GM19193 (cell line): ENCODE results near the gene CAPRIN1.

Experiments
- POLR2A ChIP-seq: IDR thresholded peaks from 4 replicates; pipeline ENCODE4 v1.6.1; 2011; ENCODE audit not compliant: insufficient read depth, insufficient read length; ENCODE audit errors: extremely low read depth

Gene CAPRIN1

GRCh38 chr11:34037016-34037415, 14.5 kb upstream of the CAPRIN1 start:
- TF ChIP-seq POLR2A, result no peak

DNA sequence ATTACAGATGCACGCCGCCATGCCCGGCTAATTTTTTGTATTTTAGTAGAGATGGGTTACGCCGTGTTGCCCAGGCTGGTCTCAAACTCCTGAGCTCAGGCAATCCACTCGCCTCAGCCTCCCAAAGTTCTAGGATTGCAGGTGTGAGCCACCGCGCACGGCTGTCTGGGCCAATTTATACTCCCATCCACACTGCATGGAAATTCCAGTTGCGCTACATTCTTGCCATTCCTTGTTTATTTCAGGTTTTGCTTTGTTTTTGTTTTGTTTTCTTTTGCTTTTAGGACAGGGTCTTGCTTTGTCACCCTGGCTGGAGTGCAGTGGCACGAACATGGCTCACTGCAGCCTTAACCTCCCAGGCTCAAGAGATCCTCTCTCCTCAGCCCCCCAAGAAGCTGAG, 11.0 kb upstream of the CAPRIN1 start:
- TF ChIP-seq POLR2A, result no peak

DNA sequence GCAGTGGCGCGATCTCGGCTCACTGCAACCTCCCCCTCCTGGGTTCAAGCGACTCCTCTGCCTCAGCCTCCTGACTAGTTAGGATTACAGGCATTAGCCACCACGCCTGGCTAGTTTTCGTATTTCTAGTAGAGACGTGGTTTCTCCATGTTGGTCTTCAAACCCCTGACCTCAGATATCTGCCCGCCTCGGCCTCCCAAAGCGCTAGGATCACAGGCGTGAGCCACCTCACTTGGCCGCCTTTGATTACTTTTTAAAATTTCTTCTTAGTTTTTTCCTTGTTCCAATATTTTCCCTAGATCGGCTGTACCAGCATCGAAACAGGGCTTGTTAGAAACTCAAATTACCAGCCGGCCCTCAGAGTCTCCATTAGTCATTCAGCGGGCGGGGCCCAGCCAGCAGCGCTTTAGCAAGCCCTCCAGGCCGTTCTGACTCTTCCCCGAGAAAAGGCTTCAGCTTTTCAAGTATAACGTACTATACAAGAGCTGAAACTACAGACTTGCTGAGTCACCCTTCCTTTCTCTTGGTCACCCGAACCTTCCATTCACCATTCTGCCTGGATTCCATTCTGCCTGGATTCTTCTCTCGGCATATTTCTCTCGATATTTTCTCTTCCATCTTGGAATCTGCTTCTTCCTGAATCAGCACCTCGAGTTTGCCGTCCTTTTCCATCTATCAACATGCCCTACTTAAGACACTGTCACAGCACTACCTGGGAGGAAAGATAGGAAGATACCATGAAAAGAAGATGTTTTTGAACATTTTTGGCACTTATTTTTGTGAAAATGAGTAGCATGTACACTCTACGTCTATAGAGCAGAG, 6.7 kb upstream of the CAPRIN1 start:
- TF ChIP-seq POLR2A, result no peak

- no peak for TF ChIP-seq POLR2A
Measured at GRCh38 chr11:34049028-34049427, 2.5 kb upstream of the CAPRIN1 start.

DNA sequence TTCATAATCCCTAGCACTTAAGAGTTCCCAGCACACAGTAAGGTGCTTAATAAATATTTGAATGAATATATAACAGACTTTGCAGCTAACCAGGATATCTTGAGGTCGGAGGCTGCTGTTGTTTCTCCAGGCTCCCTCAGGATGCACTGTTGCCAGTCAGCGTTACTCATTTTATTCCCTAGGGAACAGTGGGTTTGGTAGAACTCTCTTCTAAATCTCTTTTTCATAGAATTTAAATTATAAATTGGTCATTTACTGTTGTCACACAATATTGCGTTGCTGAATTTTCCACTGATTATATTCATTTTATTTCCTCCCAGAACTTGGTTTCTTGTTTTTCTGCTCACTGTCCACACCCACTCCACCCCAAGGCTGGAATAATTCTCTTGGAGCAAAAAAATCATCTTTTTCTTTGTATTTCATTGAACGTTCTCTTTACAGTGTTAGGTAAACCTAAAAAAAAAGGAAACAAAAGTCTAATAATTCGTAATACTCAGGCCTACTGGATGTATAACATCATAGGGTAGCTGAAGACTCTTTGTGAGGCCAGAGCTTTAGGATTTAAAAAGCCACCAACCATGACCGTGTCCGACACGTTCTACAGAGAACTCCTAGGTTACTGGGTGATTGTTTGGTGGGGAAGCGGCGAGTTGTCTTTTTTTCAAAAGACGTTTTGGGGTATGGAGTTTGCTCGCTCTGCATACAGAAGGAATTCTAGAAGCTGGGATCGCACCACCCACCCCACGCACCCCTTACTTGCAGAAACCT, 766 bp upstream of the CAPRIN1 start:
- TF ChIP-seq POLR2A, result no peak

DNA sequence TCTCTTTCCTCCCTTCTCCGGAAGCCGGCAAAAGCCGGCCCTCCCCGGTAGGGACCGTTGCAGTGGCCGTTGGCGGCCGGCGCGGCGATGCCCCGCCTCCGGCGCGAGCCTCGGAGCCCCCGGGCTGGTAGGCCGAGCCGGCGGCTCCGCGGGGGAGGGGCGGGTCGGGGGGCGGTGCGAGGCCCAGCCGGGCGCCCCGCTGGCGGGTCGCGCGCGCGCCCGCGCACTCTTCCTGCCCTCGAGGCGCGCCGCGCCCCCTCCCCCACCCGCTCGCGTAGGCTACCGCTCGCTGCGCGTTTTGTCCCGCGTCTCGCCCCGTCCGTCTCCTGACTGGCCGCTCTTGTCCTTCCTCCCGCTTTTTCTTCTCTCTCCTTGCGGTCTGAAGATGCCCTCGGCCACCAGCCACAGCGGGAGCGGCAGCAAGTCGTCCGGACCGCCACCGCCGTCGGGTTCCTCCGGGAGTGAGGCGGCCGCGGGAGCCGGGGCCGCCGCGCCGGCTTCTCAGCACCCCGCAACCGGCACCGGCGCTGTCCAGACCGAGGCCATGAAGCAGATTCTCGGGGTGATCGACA, 591 bp downstream of the CAPRIN1 start:
- TF ChIP-seq POLR2A, result peak; percentile 49

GRCh38 chr11:34052608-34053160, 1.2 kb downstream of the CAPRIN1 start:
- no peak for TF ChIP-seq POLR2A

- TF ChIP-seq POLR2A, result peak; percentile 60
Measured at GRCh38 chr11:34053161-34053686, 1.7 kb downstream of the CAPRIN1 start.

DNA sequence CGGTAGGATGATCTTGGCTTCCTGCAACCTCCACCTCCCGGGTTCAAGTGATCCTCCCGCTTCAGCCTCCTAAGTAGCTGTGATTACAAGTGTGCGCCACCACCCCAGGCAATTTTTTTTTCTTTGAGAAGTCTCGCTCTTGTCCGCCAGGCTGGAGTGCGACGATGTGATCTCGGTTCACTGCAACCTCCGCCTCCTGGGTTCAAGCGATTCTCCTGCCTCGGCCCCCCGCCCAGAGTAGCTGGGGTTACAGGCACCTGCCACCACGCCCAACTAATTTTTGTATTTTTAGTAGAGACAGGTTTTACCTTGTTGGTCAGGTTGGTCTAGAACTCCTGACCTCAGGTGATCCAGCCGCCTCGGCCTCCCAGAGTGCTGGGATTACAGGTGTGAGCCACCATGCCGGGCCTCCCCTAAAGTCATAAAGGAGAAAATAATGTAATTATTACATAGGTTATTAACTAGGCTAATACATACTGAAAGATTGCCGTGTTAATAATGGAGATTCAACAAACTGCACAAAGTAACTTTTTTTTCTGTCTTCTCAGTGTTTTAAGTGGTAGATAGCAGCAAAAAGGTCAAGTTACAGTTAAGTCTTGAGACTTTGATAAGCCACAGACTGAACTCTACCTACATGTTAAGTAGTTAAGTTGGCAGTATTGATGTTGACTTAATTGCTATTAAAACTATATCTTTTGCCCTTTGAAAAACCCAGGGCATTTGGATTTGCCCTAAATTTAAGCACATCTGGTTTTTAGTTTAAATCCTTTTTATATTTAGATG, 3.9 kb downstream of the CAPRIN1 start:
- no peak for TF ChIP-seq POLR2A

- TF ChIP-seq POLR2A, result no peak
Measured at GRCh38 chr11:34056672-34057071, 5.1 kb downstream of the CAPRIN1 start.

GRCh38 chr11:34063061-34063795, 11.7 kb downstream of the CAPRIN1 start:
- TF ChIP-seq POLR2A, result no peak

DNA sequence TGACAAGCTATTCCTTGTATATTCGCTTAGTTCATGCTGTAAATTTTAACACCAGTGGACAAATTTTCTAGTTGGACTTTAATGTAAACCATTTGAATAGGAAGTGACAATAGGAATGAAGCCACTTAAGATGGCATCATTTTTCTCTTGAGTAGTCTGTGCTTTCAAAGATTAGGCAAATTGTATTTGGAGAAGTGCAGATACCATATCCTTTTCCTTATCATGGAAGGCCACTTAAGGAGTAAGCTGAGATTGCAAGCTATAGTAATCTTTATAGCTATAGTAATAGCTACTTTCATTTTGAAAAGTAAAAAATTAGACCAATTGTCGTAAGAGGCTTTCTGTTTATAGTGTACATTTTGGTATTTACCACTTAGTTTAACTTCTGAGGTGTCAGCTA, 12.8 kb downstream of the CAPRIN1 start:
- no peak for TF ChIP-seq POLR2A

GRCh38 chr11:34065505-34066203, 14.1 kb downstream of the CAPRIN1 start:
- no peak for TF ChIP-seq POLR2A
